H9 (cell line): ENCODE results near the gene TMPRSS2. TPM values are rescaled to one million over a fixed set of nuclear protein-coding genes. Genes with fewer than 3 reads are reported as not detected.

Experiments used
- DNase-seq: peaks from one replicate; pipeline ENCODE4 v3.0.0-alpha.2; 2017
- H2AFZ ChIP-seq: one replicate; pipeline ENCODE4 v1.6.1; 2013; ENCODE audit warnings: mild to moderate bottlenecking, low read length, control low read depth, moderate library complexity
- H2AK5ac ChIP-seq: 2 replicates; pipeline ENCODE4 v1.6.1; 2013; ENCODE audit warnings: low read length, control low read depth, mixed read lengths; ENCODE audit not compliant: insufficient read length
- H2BK120ac ChIP-seq: one replicate; pipeline ENCODE4 v1.6.1; 2013; ENCODE audit warnings: low read depth, mild to moderate bottlenecking, low read length, control low read depth, inconsistent platforms; ENCODE audit not compliant: poor library complexity, severe bottlenecking
- H2BK12ac ChIP-seq: 2 replicates; pipeline ENCODE4 v1.6.1; 2013; ENCODE audit warnings: low read length, control low read depth, mixed read lengths, low read depth; ENCODE audit not compliant: insufficient read length
- H2BK15ac ChIP-seq: 2 replicates; pipeline ENCODE4 v1.6.1; 2013; ENCODE audit warnings: low read depth, low read length, control low read depth
- H2BK20ac ChIP-seq: one replicate; pipeline ENCODE4 v1.6.1; 2013; ENCODE audit warnings: low read depth, mild to moderate bottlenecking, low read length, control low read depth, inconsistent platforms; ENCODE audit not compliant: poor library complexity, severe bottlenecking
- H2BK5ac ChIP-seq: 2 replicates; pipeline ENCODE4 v1.6.1; 2013; ENCODE audit warnings: low read length, control low read depth, mixed read lengths; ENCODE audit not compliant: insufficient read length
- H3K14ac ChIP-seq: 2 replicates; pipeline ENCODE4 v1.6.1; 2013; ENCODE audit warnings: low read length, control low read depth; ENCODE audit not compliant: insufficient read depth
- H3K18ac ChIP-seq: 2 replicates; pipeline ENCODE4 v1.6.1; 2013; ENCODE audit warnings: low read depth, mild to moderate bottlenecking, mixed read lengths, low read length, control low read depth; ENCODE audit not compliant: insufficient read length
- H3K23ac ChIP-seq: 2 replicates; pipeline ENCODE4 v1.6.1; 2013; ENCODE audit warnings: low read length, control low read depth, mixed read lengths, low read depth; ENCODE audit not compliant: insufficient read length
- H3K23me2 ChIP-seq: 2 replicates; pipeline ENCODE4 v1.6.1; 2013; ENCODE audit warnings: low read depth, mild to moderate bottlenecking, mixed read lengths, low read length, control low read depth; ENCODE audit not compliant: insufficient read length, poor library complexity, severe bottlenecking
- H3K27ac ChIP-seq: 2 replicates; pipeline ENCODE4 v1.5.1; 2013; ENCODE audit warnings: low read length, control low read depth, mixed read lengths, low read depth; ENCODE audit not compliant: insufficient read length
- H3K27me3 ChIP-seq: 2 replicates; pipeline ENCODE4 v1.6.1; 2013; ENCODE audit warnings: low read length, control low read depth, inconsistent platforms; ENCODE audit not compliant: insufficient read depth
- H3K4ac ChIP-seq: 2 replicates; pipeline ENCODE4 v1.6.1; 2013; ENCODE audit warnings: low read depth, mild to moderate bottlenecking, control low read depth, inconsistent platforms, low read length, moderate library complexity
- H3K4me1 ChIP-seq: 2 replicates; pipeline ENCODE4 v1.6.1; 2013; ENCODE audit warnings: low read length, control low read depth, inconsistent platforms; ENCODE audit not compliant: insufficient read depth
- H3K4me2 ChIP-seq: 2 replicates; pipeline ENCODE4 v1.6.1; 2013; ENCODE audit warnings: low read length, control low read depth, mixed read lengths; ENCODE audit not compliant: insufficient read length, insufficient read depth
- H3K56ac ChIP-seq: 2 replicates; pipeline ENCODE4 v1.6.1; 2013; ENCODE audit warnings: low read depth, mild to moderate bottlenecking, mixed read lengths, low read length, control low read depth; ENCODE audit not compliant: insufficient read length
- H3K79me1 ChIP-seq: 2 replicates; pipeline ENCODE4 v1.6.1; 2013; ENCODE audit warnings: low read depth, mild to moderate bottlenecking, moderate library complexity, low read length, control low read depth, inconsistent platforms; ENCODE audit not compliant: insufficient read depth, poor library complexity, severe bottlenecking
- H3K79me2 ChIP-seq: 2 replicates; pipeline ENCODE4 v1.6.1; 2013; ENCODE audit warnings: low read length, control low read depth, inconsistent platforms; ENCODE audit not compliant: insufficient read depth
- H3K9ac ChIP-seq: 2 replicates; pipeline ENCODE4 v1.6.1; 2013; ENCODE audit warnings: low read length, control low read depth, mixed read lengths; ENCODE audit not compliant: insufficient read length; ENCODE audit errors: extremely low read depth
- H3K9me3 ChIP-seq: one replicate; pipeline ENCODE4 v1.6.1; 2013; ENCODE audit warnings: low read depth, low read length, inconsistent platforms; ENCODE audit not compliant: control insufficient read depth
- H3T11ph ChIP-seq: one replicate; pipeline ENCODE4 v1.6.1; 2013; ENCODE audit warnings: mild to moderate bottlenecking, low read length, control low read depth, inconsistent platforms
- H4K20me1 ChIP-seq: one replicate; pipeline ENCODE4 v1.6.1; 2013; ENCODE audit not compliant: control insufficient read depth, insufficient read length, insufficient read depth
- H4K5ac ChIP-seq: 2 replicates; pipeline ENCODE4 v1.6.1; 2013; ENCODE audit warnings: low read depth, mild to moderate bottlenecking, mixed read lengths, low read length, control low read depth; ENCODE audit not compliant: insufficient read length
- H4K8ac ChIP-seq: replicated peaks from 2 replicates; pipeline ENCODE4 v1.6.1; 2013; ENCODE audit warnings: low read length, control low read depth, mixed read lengths, low read depth; ENCODE audit not compliant: insufficient read length
- H4K91ac ChIP-seq: 2 replicates; pipeline ENCODE4 v1.6.1; 2013; ENCODE audit warnings: low read depth, mild to moderate bottlenecking, moderate library complexity, mixed read lengths, low read length, control low read depth; ENCODE audit not compliant: insufficient read length
- H3K27ac Mint-ChIP-seq, 3 experiments: 2 replicates in 2 of 3; 3 replicates in 1 of 3; pipeline ENCODE4 v1.8.0; 2020 to 2021; ENCODE audit warnings: mixed read lengths in 3 of 3, mild to moderate bottlenecking in 1 of 3, moderate library complexity in 1 of 3
- H3K27me3 Mint-ChIP-seq: 2 replicates; pipeline ENCODE4 v1.8.0; 2021; ENCODE audit warnings: low read depth, mild to moderate bottlenecking, moderate library complexity, mixed read lengths
- H3K36me3 Mint-ChIP-seq, 3 experiments: 2 replicates in 2 of 3; 3 replicates in 1 of 3; pipeline ENCODE4 v1.8.0; 2020 to 2021; ENCODE audit warnings: low read depth in 3 of 3, mixed read lengths in 3 of 3; ENCODE audit not compliant: insufficient read depth in 1 of 3
- H3K4me1 Mint-ChIP-seq, 2 experiments: 2 replicates each; pipeline ENCODE4 v1.8.0; 2020; ENCODE audit warnings: mixed read lengths in 2 of 2
- H3K4me3 Mint-ChIP-seq, 2 experiments: 2 replicates in 1 of 2; 3 replicates in 1 of 2; pipeline ENCODE4 v1.8.0; 2020 to 2021; ENCODE audit warnings: mild to moderate bottlenecking in 2 of 2, mixed read lengths in 2 of 2, moderate library complexity in 1 of 2
- H3K9me3 Mint-ChIP-seq, 2 experiments: 2 replicates in 1 of 2; 3 replicates in 1 of 2; pipeline ENCODE4 v1.8.0; 2020; ENCODE audit warnings: mild to moderate bottlenecking in 2 of 2, mixed read lengths in 2 of 2, moderate library complexity in 1 of 2
- WGBS: extraction: QIAGEN DNeasy Blood & Tissue Kit; methylation state at CpG from one replicate; pipeline ENCODE4 v1.1.7; 2013; ENCODE audit warnings: missing lambda C conversion rate, low lambda C conversion rate, mixed read lengths; ENCODE audit not compliant: insufficient read length; ENCODE audit errors: extremely low coverage; 5-methylcytosine and 5-hydroxymethylcytosine counted together
- total RNA-seq: library from RNA; stranded (reverse); gene quantifications from 2 replicates; pipeline ENCODE4 v1.2.1, GENCODE V29; 2021
- TF ChIP-seq, protein P1 (sequence below): fragments of 200-600 bp; sonication (generic); conservative IDR thresholded peaks from 3 replicates; pipeline ENCODE4 v1.8.0; 2021; ENCODE audit warnings: antibody characterized with exemption, mild to moderate bottlenecking

The TMPRSS2 gene
- total RNA-seq, 1 experiment from 2014 or later = 12.1 TPM

DNA sequence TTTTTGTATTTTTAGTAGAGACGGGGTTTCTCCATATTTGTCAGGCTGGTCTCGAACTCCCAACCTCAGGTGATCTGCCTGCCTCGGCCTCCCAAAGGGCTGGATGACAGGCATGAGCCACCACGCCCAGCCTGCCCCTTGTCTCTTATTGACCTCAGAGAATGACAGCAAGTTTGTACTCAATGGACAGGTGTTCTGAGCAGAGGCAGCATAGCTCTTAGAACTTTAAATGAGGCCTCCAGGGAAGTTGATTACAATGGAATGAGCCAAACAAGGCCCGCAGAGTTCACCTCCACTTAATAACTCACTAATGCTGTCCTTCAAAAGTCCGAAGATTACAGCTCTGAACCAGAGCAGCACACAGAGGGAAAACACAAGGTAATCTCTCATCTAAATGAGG is 10.9 kb downstream of the TMPRSS2 start:
- Mint-ChIP-seq H3K4me3 (no peak overlapping the region), H3K27me3 (no peaks in the 10 kb centered on the region), H3K4me1 (peaks cover 21 to 27% of the 10 kb centered on the region in 2 experiments), H3K27ac (no peak overlapping the region), H3K9me3 (no peaks in the 10 kb centered on the region), H3K36me3 (peaks cover 0 to 19% (median 14%) of the 10 kb centered on the region in 3 experiments; a peak in 4 of 7 replicates)
- no peaks in the 10 kb centered on the region; the same call in 1 of the 2 replicates for H3K4me1 ChIP-seq
- H2BK15ac ChIP-seq = no peak overlapping the region
- H3K79me2 ChIP-seq = no peaks in the 10 kb centered on the region; the same call in 1 of the 2 replicates
- no peaks in the 10 kb centered on the region for H3K9me3 ChIP-seq
- TF ChIP-seq, protein P1, sequence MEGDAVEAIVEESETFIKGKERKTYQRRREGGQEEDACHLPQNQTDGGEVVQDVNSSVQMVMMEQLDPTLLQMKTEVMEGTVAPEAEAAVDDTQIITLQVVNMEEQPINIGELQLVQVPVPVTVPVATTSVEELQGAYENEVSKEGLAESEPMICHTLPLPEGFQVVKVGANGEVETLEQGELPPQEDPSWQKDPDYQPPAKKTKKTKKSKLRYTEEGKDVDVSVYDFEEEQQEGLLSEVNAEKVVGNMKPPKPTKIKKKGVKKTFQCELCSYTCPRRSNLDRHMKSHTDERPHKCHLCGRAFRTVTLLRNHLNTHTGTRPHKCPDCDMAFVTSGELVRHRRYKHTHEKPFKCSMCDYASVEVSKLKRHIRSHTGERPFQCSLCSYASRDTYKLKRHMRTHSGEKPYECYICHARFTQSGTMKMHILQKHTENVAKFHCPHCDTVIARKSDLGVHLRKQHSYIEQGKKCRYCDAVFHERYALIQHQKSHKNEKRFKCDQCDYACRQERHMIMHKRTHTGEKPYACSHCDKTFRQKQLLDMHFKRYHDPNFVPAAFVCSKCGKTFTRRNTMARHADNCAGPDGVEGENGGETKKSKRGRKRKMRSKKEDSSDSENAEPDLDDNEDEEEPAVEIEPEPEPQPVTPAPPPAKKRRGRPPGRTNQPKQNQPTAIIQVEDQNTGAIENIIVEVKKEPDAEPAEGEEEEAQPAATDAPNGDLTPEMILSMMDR = no peak
- H3K4me2 ChIP-seq = no peak overlapping the region
- no peak overlapping the region for H2BK120ac ChIP-seq
- H2BK5ac ChIP-seq = no peak overlapping the region
- no peak for DNase-seq
- H4K5ac ChIP-seq = no peak overlapping the region
- no peaks in the 10 kb centered on the region for H4K20me1 ChIP-seq
- no CpG with 5 or more reads among the region's 6 CpGs for WGBS
- H3K56ac ChIP-seq = no peak overlapping the region
- H2AFZ ChIP-seq = no peak overlapping the region
- H4K91ac ChIP-seq = no peak overlapping the region
- no peak overlapping the region for H3K27ac ChIP-seq
- H2BK12ac ChIP-seq = no peak overlapping the region
- H2AK5ac ChIP-seq = no peak overlapping the region
- H3K4ac ChIP-seq = no peak overlapping the region
- H3K23ac ChIP-seq = no peak overlapping the region
- no peaks in the 10 kb centered on the region for H3K23me2 ChIP-seq
- H3K27me3 ChIP-seq = no peaks in the 10 kb centered on the region
- no peak overlapping the region for H4K8ac ChIP-seq
- H2BK20ac ChIP-seq = no peak overlapping the region
- no peak overlapping the region for H3T11ph ChIP-seq
- no peak overlapping the region for H3K9ac ChIP-seq
- no peak overlapping the region for H3K18ac ChIP-seq
- no peaks in the 10 kb centered on the region for H3K79me1 ChIP-seq
- H3K14ac ChIP-seq = no peak overlapping the region
